Calu3 (cell line): Measurements from ENCODE around the gene VAV1. TPM values are rescaled to one million over a fixed set of nuclear protein-coding genes. Genes with fewer than 3 reads are reported as not detected.
"Not testable (repeated sequence)": the region's sequence is repeated elsewhere in the genome, so short reads cannot be mapped to it uniquely, and the experiment has no call there.

Source experiments
- BruUV-seq: library from RNA; stranded (reverse); fragments of 400-500 nt; replicated peaks from 2 replicates; lab custom pipeline; 2021; lab: Mats Ljungman, UMichigan
- CTCF ChIA-PET: fragments of 300-600 bp; sonication (Branson Sonifier 250); formaldehyde crosslinking; loops from one replicate; lab custom pipeline; 2022; ENCODE audit warnings: antibody characterized with exemption; lab: Charles Lee
- DNase-seq: peaks from one replicate; pipeline ENCODE4 v3.0.0; 2022
- H3K27ac Mint-ChIP-seq: one replicate; pipeline ENCODE4 v1.8.0; 2022; ENCODE audit warnings: mixed read lengths; ENCODE audit not compliant: unreplicated experiment
- H3K27me3 Mint-ChIP-seq: one replicate; pipeline ENCODE4 v1.8.0; 2022; ENCODE audit warnings: mixed read lengths; ENCODE audit not compliant: unreplicated experiment
- H3K36me3 Mint-ChIP-seq: one replicate; pipeline ENCODE4 v1.8.0; 2022; ENCODE audit warnings: mild to moderate bottlenecking, moderate library complexity, mixed read lengths; ENCODE audit not compliant: insufficient read depth, unreplicated experiment
- H3K4me1 Mint-ChIP-seq: one replicate; pipeline ENCODE4 v1.8.0; 2022; ENCODE audit warnings: mild to moderate bottlenecking, low read depth, mixed read lengths; ENCODE audit not compliant: unreplicated experiment
- H3K4me3 Mint-ChIP-seq: one replicate; pipeline ENCODE4 v1.8.0; 2022; ENCODE audit warnings: mild to moderate bottlenecking, low read depth, moderate library complexity, mixed read lengths; ENCODE audit not compliant: unreplicated experiment
- H3K9me3 Mint-ChIP-seq: one replicate; pipeline ENCODE4 v1.8.0; 2022; ENCODE audit warnings: low read depth, mixed read lengths; ENCODE audit not compliant: unreplicated experiment
- intact Hi-C: fragments of 100-400 bp; cut with micrococcal nuclease; formaldehyde crosslinking; loops from one replicate; pipeline ENCODE4 v1.10.0; 2022; ENCODE audit not compliant: unreplicated experiment
- total RNA-seq: library from RNA; stranded (reverse); gene quantifications from 2 replicates; pipeline ENCODE4 v1.2.3, GENCODE V29; 2022
- TF ChIP-seq, protein P1 (sequence below): fragments of 200-600 bp; IDR thresholded peaks from one replicate; pipeline ENCODE4 v1.8.0; 2022; ENCODE audit warnings: antibody characterized with exemption; ENCODE audit not compliant: unreplicated experiment

VAV1 gene
- total RNA-seq, 1 experiment from 2014 or later, result 0.28 TPM

DNA sequence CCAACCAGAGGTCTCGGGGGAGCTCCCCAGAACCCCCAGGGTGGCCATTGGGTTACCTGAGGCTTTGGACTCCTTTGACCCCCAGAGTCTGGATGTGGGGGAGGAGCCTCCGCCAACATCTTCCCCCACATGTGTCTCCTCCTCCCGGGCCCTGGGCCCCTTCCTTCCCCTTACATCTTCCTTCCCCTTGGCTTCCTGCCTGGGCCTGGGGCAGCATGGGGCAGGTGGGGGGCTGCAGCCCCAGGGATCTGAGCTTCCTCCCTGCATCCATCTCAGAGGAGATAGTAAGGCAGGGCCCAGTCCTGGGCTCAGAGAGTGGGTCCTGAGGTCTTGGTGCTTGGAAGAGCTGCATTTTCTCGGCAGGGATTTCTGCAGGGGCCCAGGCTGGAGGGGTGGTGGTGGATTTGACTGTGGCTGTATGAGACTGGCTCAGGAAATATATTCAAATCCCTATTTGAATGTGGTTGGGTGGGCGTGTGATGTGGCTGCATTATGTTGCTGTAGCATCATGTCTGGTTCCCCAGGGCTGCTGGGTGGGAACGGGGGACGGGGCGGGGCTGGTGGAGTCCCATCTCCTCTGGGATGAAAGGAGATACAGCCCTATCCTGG is 919 bp downstream of the VAV1 start:
- Mint-ChIP-seq H3K4me3 (no peak overlapping the region), H3K9me3 (peaks cover 3% of the 10 kb centered on the region), H3K36me3 (peaks cover 10% of the 10 kb centered on the region), H3K27me3 (no peaks in the 10 kb centered on the region), H3K4me1 (no peaks in the 10 kb centered on the region), H3K27ac (no peak overlapping the region)
- BruUV-seq, result no TSS peak
- intact Hi-C loops, result no loop called here
- no peak for DNase-seq
- TF ChIP-seq, protein P1, sequence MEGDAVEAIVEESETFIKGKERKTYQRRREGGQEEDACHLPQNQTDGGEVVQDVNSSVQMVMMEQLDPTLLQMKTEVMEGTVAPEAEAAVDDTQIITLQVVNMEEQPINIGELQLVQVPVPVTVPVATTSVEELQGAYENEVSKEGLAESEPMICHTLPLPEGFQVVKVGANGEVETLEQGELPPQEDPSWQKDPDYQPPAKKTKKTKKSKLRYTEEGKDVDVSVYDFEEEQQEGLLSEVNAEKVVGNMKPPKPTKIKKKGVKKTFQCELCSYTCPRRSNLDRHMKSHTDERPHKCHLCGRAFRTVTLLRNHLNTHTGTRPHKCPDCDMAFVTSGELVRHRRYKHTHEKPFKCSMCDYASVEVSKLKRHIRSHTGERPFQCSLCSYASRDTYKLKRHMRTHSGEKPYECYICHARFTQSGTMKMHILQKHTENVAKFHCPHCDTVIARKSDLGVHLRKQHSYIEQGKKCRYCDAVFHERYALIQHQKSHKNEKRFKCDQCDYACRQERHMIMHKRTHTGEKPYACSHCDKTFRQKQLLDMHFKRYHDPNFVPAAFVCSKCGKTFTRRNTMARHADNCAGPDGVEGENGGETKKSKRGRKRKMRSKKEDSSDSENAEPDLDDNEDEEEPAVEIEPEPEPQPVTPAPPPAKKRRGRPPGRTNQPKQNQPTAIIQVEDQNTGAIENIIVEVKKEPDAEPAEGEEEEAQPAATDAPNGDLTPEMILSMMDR, result no peak
- CTCF ChIA-PET, result no interaction called here

DNA sequence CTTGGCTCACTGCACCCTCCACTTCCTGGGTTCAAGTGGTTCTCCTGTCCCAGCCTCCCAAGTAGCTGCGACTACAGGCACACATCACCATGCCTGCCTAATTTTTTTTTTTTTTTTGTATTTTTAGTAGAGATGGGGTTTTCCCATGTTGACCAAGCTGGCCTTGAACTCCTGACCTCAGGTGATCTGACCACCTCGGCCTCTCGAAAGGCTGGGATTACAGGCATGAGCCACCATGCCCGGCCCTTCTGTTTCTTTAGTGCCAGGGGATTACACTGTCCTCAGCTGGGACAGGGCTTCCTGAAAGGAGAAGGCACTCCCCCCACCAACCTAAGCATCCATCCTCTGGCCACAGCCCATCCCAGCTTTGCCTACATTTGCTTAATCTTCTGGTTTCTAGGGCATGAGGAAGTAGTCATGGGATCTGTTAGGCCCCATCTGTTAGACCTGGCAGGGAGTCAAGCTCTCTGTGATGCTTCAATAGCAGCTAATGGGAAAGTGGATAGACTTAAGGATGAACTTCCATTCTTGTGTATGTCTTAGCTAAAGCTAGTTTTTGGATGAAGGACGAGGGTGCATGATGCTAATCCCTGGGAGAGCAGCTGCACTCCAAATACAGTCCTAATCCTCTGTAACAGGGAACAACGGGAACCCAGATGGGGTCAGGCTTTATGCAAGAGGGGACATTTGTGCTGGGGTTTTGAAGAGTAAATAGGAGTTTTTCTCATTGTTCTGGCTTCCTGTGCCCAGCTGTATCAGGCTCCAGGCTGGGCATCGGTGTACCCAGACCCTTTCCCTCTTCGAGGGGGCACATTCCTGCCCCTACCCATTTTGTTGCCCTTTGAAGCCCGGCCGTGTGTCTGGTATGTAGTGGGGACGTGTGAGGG is 2.6 kb downstream of the VAV1 start:
- no peak for DNase-seq
- Mint-ChIP-seq H3K9me3 (peaks cover 3% of the 10 kb centered on the region), H3K27me3 (no peaks in the 10 kb centered on the region), H3K27ac (no peak overlapping the region), H3K4me3 (no peak overlapping the region), H3K36me3 (peaks cover 10% of the 10 kb centered on the region), H3K4me1 (no peaks in the 10 kb centered on the region)
- intact Hi-C loops, result no loop called here
- no TSS peak for BruUV-seq
- TF ChIP-seq, protein P1, result no peak
- CTCF ChIA-PET, result interaction anchor here (0.7 to 0.9 kb wide), 2 partner anchors 35 to 79 kb away, joined by 3 to 4 read pairs; no protein-coding TSS in a partner anchor

DNA sequence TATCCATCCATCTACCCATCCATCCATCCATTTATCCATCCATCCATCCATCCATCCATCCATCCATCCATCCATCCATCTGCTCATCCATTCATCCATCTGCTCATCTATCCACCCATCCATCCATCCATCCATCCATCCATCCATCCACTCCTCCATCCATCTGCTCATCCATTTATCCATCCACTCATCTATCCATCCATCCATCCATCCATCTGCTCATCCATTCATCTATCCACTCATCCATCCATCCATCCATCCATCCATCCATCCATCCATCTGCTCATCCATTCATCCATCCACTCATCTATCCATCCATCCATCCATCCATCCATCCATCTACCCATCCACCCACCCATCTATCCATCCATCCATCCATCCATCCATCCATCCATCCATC is 3.5 kb downstream of the VAV1 start:
- H3K27ac Mint-ChIP-seq, H3K4me3 Mint-ChIP-seq, CTCF ChIA-PET, DNase-seq, BruUV-seq, H3K4me1 Mint-ChIP-seq, H3K9me3 Mint-ChIP-seq, H3K27me3 Mint-ChIP-seq, intact Hi-C loops: not testable (repeated sequence)
- H3K36me3 Mint-ChIP-seq, result peaks cover 10% of the 10 kb centered on the region

DNA sequence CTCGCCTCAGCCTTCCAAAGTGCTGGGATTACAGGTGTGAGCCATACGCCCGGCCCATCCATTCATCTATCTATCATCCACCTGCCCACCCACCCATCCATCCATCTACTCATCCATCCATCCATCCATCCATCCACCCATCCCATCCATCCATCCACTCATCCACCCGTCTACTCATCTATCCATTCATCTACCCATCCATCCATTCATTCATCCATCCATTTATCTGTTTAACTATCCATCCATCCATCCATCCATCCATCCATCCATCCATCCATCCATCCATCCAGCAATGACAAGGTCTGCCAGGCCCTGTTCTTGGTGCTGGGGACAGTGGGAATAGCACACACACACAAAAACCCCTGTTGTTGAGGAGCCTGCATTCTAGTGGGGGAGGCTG is 4.5 kb downstream of the VAV1 start:
- TF ChIP-seq, protein P1, result no peak
- Mint-ChIP-seq H3K27me3 (no peaks in the 10 kb centered on the region), H3K9me3 (no peaks in the 10 kb centered on the region), H3K4me1 (no peaks in the 10 kb centered on the region), H3K27ac (no peak overlapping the region), H3K36me3 (peaks cover 10% of the 10 kb centered on the region), H3K4me3 (no peak overlapping the region)
- CTCF ChIA-PET, result no interaction called here
- no peak for DNase-seq
- no TSS peak for BruUV-seq
- intact Hi-C loops, result no loop called here

DNA sequence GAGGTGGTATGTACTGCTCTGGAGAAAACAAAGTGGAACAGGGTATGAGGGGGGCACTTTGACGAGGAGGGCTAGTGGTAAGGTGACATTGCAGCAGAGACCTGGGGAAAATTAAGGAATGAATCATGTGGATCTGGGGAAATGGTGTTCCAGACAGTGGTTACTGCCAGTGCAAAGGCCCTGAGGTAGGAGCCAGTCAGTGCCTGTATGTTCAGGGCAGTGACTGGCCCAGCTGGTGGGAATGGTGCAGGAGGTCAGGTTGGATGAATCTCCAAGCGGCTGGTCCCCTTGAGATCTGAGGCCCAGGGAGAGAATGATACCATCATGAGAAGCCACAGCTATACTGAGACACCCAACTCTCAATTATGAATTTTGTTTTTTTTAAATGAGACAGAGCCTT is 4.9 kb downstream of the VAV1 start:
- BruUV-seq, result no TSS peak
- Mint-ChIP-seq H3K27ac (no peak overlapping the region), H3K9me3 (no peaks in the 10 kb centered on the region), H3K36me3 (peaks cover 10% of the 10 kb centered on the region), H3K4me1 (no peaks in the 10 kb centered on the region), H3K4me3 (no peak overlapping the region), H3K27me3 (no peaks in the 10 kb centered on the region)
- no peak for DNase-seq
- CTCF ChIA-PET, result no interaction called here
- intact Hi-C loops, result no loop called here
- TF ChIP-seq, protein P1, result no peak
